Panc1 (cell line): ENCODE data around the gene ATP6V0C. TPM values are rescaled to one million over a fixed set of nuclear protein-coding genes. Genes with fewer than 3 reads are reported as not detected.

Experiments
- ATAC-seq: fragments of 200-7000 bp; cut with Tn5 transposase; 2 replicates; pipeline ENCODE4 v1.9.1; 2020; ENCODE audit warnings: mild to moderate bottlenecking, moderate library complexity
- BruUV-seq: library from RNA; stranded (reverse); fragments of 400-500 nt; replicated peaks from 2 replicates; lab custom pipeline; 2021; lab: Mats Ljungman, UMichigan
- CTCF ChIA-PET: fragments of 300-600 bp; sonication (Branson Sonifier 250); formaldehyde crosslinking; loops from one replicate; lab custom pipeline; 2022; ENCODE audit warnings: antibody characterized with exemption; lab: Charles Lee
- POLR2A ChIA-PET: fragments of 300-600 bp; sonication (Branson Sonifier 250); formaldehyde crosslinking; loops from one replicate; lab custom pipeline; 2022; ENCODE audit warnings: antibody characterized with exemption; lab: Charles Lee
- DNase-seq: peaks from one replicate; pipeline ENCODE4 v3.0.0-alpha.2; 2010; ENCODE audit warnings: low read depth, low spot score
- H3K27ac ChIP-seq: 2 replicates; pipeline ENCODE4 v1.5.1; 2011; ENCODE audit warnings: mild to moderate bottlenecking, low read length, inconsistent platforms
- H3K27me3 ChIP-seq: fragments of 200-500 bp; sonication (Bioruptor generic); 2 replicates; pipeline ENCODE4 v1.6.0; 2014; ENCODE audit warnings: low read length, inconsistent platforms; ENCODE audit not compliant: control insufficient read depth, insufficient read depth
- H3K36me3 ChIP-seq: fragments of 200-500 bp; sonication (Bioruptor generic); 2 replicates; pipeline ENCODE4 v1.5.1; 2014; ENCODE audit warnings: inconsistent platforms, mild to moderate bottlenecking, low read length, moderate library complexity; ENCODE audit not compliant: control insufficient read depth, insufficient read depth
- H3K4me1 ChIP-seq: 2 replicates; pipeline ENCODE4 v1.5.1; 2011; ENCODE audit warnings: inconsistent platforms, mild to moderate bottlenecking, low read length, moderate library complexity; ENCODE audit not compliant: control insufficient read depth, insufficient read depth
- H3K4me3 ChIP-seq, 2 experiments: 2 replicates each; pipeline ENCODE4 v1.5.1; 2011 to 2012; ENCODE audit warnings: low read depth in 2 of 2, low read length in 2 of 2, mild to moderate bottlenecking in 2 of 2, inconsistent platforms in 1 of 2, moderate library complexity in 1 of 2
- H3K9me3 ChIP-seq: fragments of 200-500 bp; sonication (Bioruptor generic); 2 replicates; pipeline ENCODE4 v1.5.1; 2014; ENCODE audit warnings: low read depth, mild to moderate bottlenecking, inconsistent platforms, low read length, moderate library complexity; ENCODE audit not compliant: control insufficient read depth, insufficient read depth
- POLR2AphosphoS5 ChIP-seq: IDR thresholded peaks from 2 replicates; pipeline ENCODE4 v1.6.1; 2012; ENCODE audit warnings: mild to moderate bottlenecking, low read depth, low read length, moderate library complexity
- SIN3A ChIP-seq: IDR thresholded peaks from 2 replicates; pipeline ENCODE4 v1.6.1; 2012; ENCODE audit warnings: low read depth, mild to moderate bottlenecking, low read length, moderate library complexity, borderline replicate concordance; ENCODE audit not compliant: insufficient read depth
- TCF7L2 ChIP-seq: IDR thresholded peaks from 2 replicates; pipeline ENCODE4 v1.6.1; 2011; ENCODE audit warnings: mild to moderate bottlenecking, low read depth, low read length, inconsistent platforms
- in situ Hi-C: cut with HindIII; loops from 2 replicates; pipeline ENCODE4 v1.10.0; 2016; ENCODE audit warnings: low sequenced_read_pairs, low pct_unique_long_range_greater_than_20kb
- intact Hi-C: fragments of 100-400 bp; cut with micrococcal nuclease; formaldehyde crosslinking; loops from one replicate; pipeline ENCODE4 v1.10.0; 2022; ENCODE audit not compliant: unreplicated experiment
- total RNA-seq: library from RNA; stranded (reverse); gene quantifications from one replicate; pipeline ENCODE4 v1.2.1, GENCODE V29; 2021; ENCODE audit not compliant: unreplicated experiment
- TF ChIP-seq, protein P1 (sequence below): fragments of 450-650 bp; IDR thresholded peaks from 2 replicates; pipeline ENCODE4 v1.5.1; 2017; ENCODE audit warnings: mild to moderate bottlenecking
- TF ChIP-seq, protein P2 (sequence below), 2 experiments: IDR thresholded peaks; 2 replicates each; pipeline ENCODE4 v1.6.1; 2011 to 2012; ENCODE audit warnings: low read depth in 2 of 2, control low read depth in 1 of 2, low read length in 1 of 2, mild to moderate bottlenecking in 1 of 2, moderate library complexity in 1 of 2; ENCODE audit not compliant: insufficient read depth in 1 of 2

The ATP6V0C gene
- total RNA-seq, 1 experiment from 2014 or later, result 282 TPM

DNA sequence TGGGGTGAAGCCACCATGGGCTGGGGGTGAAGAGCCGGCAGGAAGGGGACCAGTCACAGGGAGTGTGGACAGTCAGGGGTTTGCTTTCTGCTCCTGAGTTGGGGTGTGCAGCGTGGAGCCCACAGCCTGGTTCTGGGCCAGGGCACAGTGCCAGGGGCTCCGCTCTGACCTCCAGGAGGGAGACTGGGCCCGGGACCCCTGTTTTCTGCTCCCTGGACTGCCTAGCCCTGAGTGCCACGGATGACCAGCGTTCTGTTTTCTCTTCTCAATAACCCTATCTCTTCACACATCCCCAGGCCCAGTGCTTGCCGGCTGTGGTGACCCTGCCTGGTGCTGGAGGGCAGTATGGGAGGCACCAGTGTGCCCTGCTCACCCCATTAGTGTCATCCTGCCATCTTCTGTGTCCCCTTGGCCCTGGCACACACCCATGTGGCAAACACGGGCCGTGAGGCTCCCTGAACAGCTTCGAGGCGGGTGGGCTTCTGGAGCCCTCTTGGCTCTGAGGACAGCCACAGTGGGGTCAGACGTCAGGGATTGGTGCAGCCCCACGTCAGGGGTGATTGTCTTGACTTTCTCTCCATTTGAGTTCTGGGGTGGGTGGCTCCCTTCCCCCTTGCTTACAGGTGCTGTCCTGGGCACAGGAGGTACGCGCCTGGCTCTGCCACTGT is 16.3 kb downstream of the ATP6V0C start:
- ChIA-PET POLR2A (no interaction called here), CTCF (no interaction called here)
- BruUV-seq, result no TSS peak
- no peak for ATAC-seq
- H3K27me3 ChIP-seq, result no peaks in the 10 kb centered on the region
- H3K27ac ChIP-seq, result no peak overlapping the region
- intact Hi-C loops (no loop called here), in situ Hi-C loops (no loop called here)
- no peak for DNase-seq
- H3K4me3 ChIP-seq, result no peak overlapping the region
- TF ChIP-seq SIN3A (no peak), TCF7L2 (no peak), POLR2AphosphoS5 (no peak)
- TF ChIP-seq, protein P1, sequence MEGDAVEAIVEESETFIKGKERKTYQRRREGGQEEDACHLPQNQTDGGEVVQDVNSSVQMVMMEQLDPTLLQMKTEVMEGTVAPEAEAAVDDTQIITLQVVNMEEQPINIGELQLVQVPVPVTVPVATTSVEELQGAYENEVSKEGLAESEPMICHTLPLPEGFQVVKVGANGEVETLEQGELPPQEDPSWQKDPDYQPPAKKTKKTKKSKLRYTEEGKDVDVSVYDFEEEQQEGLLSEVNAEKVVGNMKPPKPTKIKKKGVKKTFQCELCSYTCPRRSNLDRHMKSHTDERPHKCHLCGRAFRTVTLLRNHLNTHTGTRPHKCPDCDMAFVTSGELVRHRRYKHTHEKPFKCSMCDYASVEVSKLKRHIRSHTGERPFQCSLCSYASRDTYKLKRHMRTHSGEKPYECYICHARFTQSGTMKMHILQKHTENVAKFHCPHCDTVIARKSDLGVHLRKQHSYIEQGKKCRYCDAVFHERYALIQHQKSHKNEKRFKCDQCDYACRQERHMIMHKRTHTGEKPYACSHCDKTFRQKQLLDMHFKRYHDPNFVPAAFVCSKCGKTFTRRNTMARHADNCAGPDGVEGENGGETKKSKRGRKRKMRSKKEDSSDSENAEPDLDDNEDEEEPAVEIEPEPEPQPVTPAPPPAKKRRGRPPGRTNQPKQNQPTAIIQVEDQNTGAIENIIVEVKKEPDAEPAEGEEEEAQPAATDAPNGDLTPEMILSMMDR, result no peak
- TF ChIP-seq, protein P2, sequence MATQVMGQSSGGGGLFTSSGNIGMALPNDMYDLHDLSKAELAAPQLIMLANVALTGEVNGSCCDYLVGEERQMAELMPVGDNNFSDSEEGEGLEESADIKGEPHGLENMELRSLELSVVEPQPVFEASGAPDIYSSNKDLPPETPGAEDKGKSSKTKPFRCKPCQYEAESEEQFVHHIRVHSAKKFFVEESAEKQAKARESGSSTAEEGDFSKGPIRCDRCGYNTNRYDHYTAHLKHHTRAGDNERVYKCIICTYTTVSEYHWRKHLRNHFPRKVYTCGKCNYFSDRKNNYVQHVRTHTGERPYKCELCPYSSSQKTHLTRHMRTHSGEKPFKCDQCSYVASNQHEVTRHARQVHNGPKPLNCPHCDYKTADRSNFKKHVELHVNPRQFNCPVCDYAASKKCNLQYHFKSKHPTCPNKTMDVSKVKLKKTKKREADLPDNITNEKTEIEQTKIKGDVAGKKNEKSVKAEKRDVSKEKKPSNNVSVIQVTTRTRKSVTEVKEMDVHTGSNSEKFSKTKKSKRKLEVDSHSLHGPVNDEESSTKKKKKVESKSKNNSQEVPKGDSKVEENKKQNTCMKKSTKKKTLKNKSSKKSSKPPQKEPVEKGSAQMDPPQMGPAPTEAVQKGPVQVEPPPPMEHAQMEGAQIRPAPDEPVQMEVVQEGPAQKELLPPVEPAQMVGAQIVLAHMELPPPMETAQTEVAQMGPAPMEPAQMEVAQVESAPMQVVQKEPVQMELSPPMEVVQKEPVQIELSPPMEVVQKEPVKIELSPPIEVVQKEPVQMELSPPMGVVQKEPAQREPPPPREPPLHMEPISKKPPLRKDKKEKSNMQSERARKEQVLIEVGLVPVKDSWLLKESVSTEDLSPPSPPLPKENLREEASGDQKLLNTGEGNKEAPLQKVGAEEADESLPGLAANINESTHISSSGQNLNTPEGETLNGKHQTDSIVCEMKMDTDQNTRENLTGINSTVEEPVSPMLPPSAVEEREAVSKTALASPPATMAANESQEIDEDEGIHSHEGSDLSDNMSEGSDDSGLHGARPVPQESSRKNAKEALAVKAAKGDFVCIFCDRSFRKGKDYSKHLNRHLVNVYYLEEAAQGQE (IDR thresholded peaks at IDR 0.05; ENCODE audit: insufficient read depth in 1 of 2, low read depth in 2 of 2, low read length in 1 of 2), result no peak
- peaks cover 3% of the 10 kb centered on the region; the same call in 1 of the 2 replicates for H3K36me3 ChIP-seq
- H3K4me1 ChIP-seq, result peaks cover 16% of the 10 kb centered on the region
- H3K9me3 ChIP-seq, result no peaks in the 10 kb centered on the region

DNA sequence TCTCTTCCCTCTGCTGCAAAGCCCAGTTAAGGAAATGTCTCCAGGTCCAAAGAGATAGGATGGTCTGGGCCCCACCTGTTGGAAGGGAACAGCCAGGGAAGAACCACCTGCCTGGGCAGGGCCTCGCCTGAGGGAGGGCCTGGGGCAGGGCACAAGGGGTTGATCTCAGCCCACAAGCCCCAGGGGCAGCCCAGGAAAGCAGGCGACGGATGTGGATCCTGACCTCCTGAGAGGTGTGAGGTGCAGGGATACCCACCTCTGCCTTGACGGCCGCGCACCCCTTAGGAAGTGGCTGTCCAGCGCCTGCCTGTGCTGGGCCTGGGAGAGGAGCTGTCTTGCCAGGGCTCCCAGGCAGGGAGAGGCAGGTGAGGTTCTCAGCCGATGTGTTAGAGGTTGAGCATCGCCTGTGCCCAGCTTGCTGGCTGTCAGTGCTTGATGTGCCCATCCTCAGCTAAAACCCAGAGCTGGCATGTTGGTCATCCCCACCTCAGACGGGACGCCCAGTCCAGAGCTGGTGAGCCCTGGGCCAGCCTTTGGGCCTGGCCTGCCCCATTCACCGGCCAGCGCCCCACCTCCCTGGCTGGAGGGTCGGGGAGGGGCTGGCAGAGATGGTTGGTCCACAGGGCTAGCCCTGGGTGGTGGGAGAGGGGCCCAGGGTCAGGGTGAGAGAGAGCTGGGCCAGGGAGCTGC is 17.0 kb downstream of the ATP6V0C start:
- H3K4me1 ChIP-seq, result peaks cover 16% of the 10 kb centered on the region
- ChIA-PET CTCF (interaction anchor here (0.6 to 0.7 kb wide), 4 partner anchors 10 to 254 kb away, joined by 3 to 7 read pairs (median 6); no protein-coding TSS in a partner anchor), POLR2A (interaction anchor here (0.6 to 0.7 kb wide), 2 partner anchors 10 to 61 kb away, joined by 4 to 6 read pairs; no protein-coding TSS in a partner anchor)
- no peaks in the 10 kb centered on the region for H3K9me3 ChIP-seq
- H3K27ac ChIP-seq, result peak overlapping the region; percentile 87
- H3K36me3 ChIP-seq, result peaks cover 3% of the 10 kb centered on the region; the same call in 1 of the 2 replicates
- DNase-seq (no peak), ATAC-seq (peak; percentile 4; the same call in 1 of the 2 replicates)
- TF ChIP-seq, protein P2 (IDR thresholded peaks at IDR 0.05; ENCODE audit: insufficient read depth in 1 of 2, low read depth in 2 of 2, low read length in 1 of 2), result no peak
- TF ChIP-seq, protein P1, result no peak
- TF ChIP-seq SIN3A, result no peak
- no peak for TF ChIP-seq TCF7L2
- no peak for TF ChIP-seq POLR2AphosphoS5
- H3K27me3 ChIP-seq, result no peaks in the 10 kb centered on the region
- intact Hi-C loops, result no loop called here
- BruUV-seq, result no TSS peak
- H3K4me3 ChIP-seq, result no peak overlapping the region
- in situ Hi-C loops, result no loop called here
